ENCODE measurements around the gene FADS2.

FADS2 gene

DNA sequence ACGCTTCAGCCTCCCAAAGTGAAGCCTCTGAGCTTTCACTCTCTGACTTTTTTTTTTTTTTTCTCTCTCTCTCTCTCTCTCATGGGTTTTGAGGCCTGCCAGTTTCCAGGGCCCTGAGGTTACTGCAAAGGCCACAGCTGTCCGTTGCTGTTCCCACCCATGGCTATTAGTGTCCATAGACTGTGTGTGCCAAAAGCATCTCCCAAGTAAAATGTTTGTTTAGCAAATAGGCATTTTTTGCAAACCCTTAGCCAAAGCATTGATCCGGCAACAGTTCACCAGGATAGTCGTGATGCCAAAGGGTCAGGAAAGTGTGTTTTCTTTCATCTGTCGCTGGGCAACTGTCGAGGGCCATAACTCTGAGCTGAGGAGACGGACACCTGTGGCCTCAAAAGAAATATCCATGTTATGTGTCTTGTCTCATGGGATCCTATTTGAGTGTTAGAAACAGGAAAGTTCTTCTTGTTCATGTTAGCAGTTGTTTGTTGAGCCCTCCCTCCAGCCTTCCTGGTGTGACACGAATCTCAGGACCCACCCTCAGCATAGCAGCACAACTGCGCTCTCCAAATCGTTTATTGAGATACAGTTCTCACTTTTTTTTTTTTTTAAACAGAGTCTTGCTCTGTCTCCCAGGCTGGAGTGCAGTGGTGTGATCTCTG, 18.4 kb downstream of the FADS2 start:
- no peak overlapping the region for H3K4me3 Mint-ChIP-seq
- no peaks in the 10 kb centered on the region for H3K27me3 Mint-ChIP-seq
- peak overlapping the region in 1 of 2 donors; percentile 2 for H3K27ac Mint-ChIP-seq
- no peak for DNase-seq
- ATAC-seq = no peak
- no peaks in the 10 kb centered on the region for H3K9me3 Mint-ChIP-seq
- no peaks in the 10 kb centered on the region for H3K4me1 Mint-ChIP-seq

DNA sequence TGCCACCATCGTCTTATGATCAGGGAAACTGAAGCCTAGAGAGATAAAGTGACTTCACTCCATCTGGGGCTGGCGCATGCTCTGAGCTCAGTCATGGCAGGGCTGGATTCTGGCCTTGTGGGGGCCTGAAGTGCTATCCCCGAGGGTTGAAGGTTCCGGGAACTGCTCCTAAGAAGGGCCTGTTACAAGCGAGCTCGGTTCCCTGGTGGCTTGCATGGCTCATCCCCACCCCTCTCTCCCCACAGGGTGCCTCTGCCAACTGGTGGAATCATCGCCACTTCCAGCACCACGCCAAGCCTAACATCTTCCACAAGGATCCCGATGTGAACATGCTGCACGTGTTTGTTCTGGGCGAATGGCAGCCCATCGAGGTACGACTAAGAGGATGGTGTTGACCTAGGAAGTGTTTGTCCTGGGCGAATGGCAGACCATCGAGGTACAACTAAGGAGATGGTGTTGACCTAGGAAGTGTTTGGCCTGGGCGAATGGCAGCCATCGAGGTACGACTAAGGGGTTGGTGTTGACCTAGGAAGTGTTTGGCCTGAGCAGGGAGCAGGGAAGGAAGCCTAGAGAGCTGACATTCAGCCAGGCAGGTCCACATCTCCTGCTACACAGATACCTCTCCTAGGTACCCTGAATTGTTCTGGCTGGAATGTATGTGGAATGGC, 19.9 kb downstream of the FADS2 start:
- H3K27me3 Mint-ChIP-seq = no peaks in the 10 kb centered on the region
- H3K4me1 Mint-ChIP-seq = no peaks in the 10 kb centered on the region
- no peaks in the 10 kb centered on the region for H3K9me3 Mint-ChIP-seq
- ATAC-seq (no peak), DNase-seq (no peak)
- H3K27ac Mint-ChIP-seq = no peak overlapping the region
- H3K4me3 Mint-ChIP-seq = no peak overlapping the region

DNA sequence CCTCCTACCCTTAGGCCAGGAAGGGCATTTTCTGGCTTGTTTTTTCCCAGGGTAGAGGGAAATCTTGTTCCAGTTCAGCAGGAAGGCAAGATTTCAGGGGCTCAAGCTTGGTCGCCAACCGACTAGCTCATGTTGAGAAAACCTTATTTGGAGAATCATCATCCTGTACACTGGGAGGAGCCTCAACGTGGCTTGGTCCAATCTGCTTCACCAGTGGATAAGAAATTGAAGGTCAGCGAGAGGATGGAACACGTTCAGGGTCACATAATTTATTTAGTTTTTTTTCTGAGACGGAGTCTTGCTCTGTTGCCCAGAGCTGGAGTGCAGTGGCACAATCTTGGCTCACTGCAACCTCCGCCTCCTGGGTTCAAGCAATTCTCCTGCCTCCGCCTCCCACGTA, 20.5 kb downstream of the FADS2 start:
- Mint-ChIP-seq H3K4me1 (no peaks in the 10 kb centered on the region), H3K27me3 (no peaks in the 10 kb centered on the region), H3K9me3 (no peaks in the 10 kb centered on the region), H3K4me3 (no peak overlapping the region), H3K27ac (peak overlapping the region in 1 of 2 donors; percentile 54)
- ATAC-seq (no peak), DNase-seq (no peak)

- Mint-ChIP-seq H3K27ac (no peak overlapping the region), H3K4me1 (no peaks in the 10 kb centered on the region), H3K4me3 (no peak overlapping the region), H3K27me3 (no peaks in the 10 kb centered on the region), H3K9me3 (no peaks in the 10 kb centered on the region)
- no peak for DNase-seq
- no peak for ATAC-seq
These were observed 22.6 kb downstream of the FADS2 start for GRCh38 chr11:61850687-61851086.

DNA sequence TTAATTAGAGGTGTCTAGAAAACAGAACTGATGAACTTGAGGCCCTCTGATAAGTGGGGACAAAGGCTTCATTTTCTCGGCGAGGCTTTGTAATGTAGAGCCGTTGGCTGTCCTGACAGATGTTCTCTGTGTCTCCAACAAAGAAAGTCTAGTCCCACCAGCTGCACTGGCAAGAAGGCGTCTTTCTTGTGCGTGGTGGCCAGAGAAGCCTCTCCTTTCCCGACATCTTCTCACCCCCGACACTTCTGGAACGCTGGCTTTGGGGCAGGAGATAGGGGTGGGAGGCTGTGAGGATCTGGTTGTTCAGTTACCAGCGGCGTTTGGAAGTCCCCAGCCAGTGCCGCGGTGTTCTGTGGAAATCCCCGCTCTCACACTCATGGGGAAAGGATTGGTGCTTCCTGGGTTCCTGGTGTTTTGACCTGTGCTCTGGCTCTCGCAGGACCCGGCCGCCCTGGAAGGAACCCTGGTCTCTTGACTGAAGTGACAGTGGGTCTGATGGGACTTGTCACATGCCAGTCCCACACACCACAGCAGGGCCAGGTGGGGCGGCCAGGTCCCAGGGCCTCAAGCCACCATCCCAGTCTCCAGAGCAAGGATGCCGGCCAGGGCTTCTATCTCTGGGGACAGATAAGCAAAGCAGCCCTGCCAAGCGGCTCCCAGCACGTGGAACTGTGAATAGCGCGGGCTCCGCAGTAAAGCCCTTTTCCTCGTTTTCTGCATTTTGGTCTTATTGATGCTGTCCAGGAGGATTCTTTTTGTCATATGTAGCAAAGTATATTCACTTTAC, 23.2 kb downstream of the FADS2 start:
- Mint-ChIP-seq H3K27ac (no peak overlapping the region), H3K9me3 (no peaks in the 10 kb centered on the region), H3K4me1 (no peaks in the 10 kb centered on the region), H3K27me3 (no peaks in the 10 kb centered on the region), H3K4me3 (no peak overlapping the region)
- no peak for DNase-seq
- no peak for ATAC-seq

- H3K27me3 Mint-ChIP-seq = no peaks in the 10 kb centered on the region
- no peak for DNase-seq
- no peak for ATAC-seq
- H3K4me3 Mint-ChIP-seq = no peak overlapping the region
- no peaks in the 10 kb centered on the region for H3K9me3 Mint-ChIP-seq
- peak overlapping the region in 1 of 2 donors; percentile 22 for H3K27ac Mint-ChIP-seq
- no peaks in the 10 kb centered on the region for H3K4me1 Mint-ChIP-seq
These were observed 23.8 kb downstream of the FADS2 start for GRCh38 chr11:61851900-61852295.

GRCh38 chr11:61853698-61854169, 25.6 kb downstream of the FADS2 start:
- ATAC-seq (no peak), DNase-seq (no peak)
- Mint-ChIP-seq H3K27ac (peak overlapping the region in 1 of 2 donors; percentile 33), H3K4me1 (no peaks in the 10 kb centered on the region), H3K4me3 (no peak overlapping the region), H3K27me3 (no peaks in the 10 kb centered on the region), H3K9me3 (no peaks in the 10 kb centered on the region)

- H3K4me3 Mint-ChIP-seq = no peak overlapping the region
- no peaks in the 10 kb centered on the region for H3K27me3 Mint-ChIP-seq
- DNase-seq = no peak
- H3K9me3 Mint-ChIP-seq = no peaks in the 10 kb centered on the region
- ATAC-seq = no peak
- H3K4me1 Mint-ChIP-seq = no peaks in the 10 kb centered on the region
- peak overlapping the region in 1 of 2 donors; percentile 34 for H3K27ac Mint-ChIP-seq
These were observed 26.3 kb downstream of the FADS2 start for GRCh38 chr11:61854206-61854895.

DNA sequence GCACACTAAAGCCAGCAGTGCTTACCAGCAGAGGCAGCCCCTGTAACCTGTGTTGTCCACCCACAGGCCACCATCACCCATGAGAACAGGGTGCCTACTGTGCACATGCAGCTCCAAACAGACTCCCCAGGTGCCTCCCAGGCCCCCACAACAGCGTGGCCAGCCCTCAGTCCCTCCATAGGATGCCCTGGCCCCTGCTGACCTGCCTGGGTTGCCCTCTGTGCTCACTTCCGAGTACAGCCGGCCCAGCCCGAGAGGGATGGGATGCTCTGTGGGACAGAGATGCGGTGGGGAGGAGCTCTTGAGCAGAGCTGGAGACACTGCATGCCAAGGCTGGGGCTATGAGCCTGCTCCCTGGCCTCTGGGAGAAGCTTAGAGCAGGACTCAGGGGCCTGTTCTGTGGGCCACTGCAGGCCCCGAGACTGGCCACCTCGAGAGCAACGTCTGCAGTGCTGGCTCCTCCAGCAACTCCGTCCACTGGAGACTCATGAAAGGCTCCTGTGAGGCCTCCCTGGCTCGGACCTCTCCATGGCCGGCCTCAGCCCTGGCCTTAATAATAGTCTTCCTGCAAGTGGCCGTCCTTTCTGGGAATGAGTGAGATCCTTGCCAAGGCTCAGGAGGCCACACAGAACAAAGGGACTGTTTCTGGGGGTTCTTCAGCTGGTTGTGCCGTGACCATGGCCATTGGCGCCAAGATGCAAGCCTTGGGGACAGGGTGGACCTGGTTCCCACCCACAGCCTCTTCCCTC, 27.0 kb downstream of the FADS2 start:
- Mint-ChIP-seq H3K4me1 (no peaks in the 10 kb centered on the region), H3K27me3 (no peaks in the 10 kb centered on the region), H3K9me3 (no peaks in the 10 kb centered on the region), H3K4me3 (no peak overlapping the region), H3K27ac (no peak overlapping the region)
- no peak for ATAC-seq
- DNase-seq = no peak

- H3K4me1 Mint-ChIP-seq = no peaks in the 10 kb centered on the region
These were observed 28.0 kb downstream of the FADS2 start for GRCh38 chr11:61855939-61856680.

GRCh38 chr11:61860054-61860903, 32.2 kb downstream of the FADS2 start:
- Mint-ChIP-seq H3K27me3 (no peaks in the 10 kb centered on the region), H3K4me1 (no peaks in the 10 kb centered on the region), H3K4me3 (no peak overlapping the region), H3K9me3 (no peaks in the 10 kb centered on the region), H3K27ac (peak overlapping the region in 1 of 2 donors; percentile 15)
- DNase-seq = no peak
- no peak for ATAC-seq

More at GRCh38 chr11:61855939-61856680, 28.0 kb downstream of the FADS2 start:
- Mint-ChIP-seq H3K9me3 (no peaks in the 10 kb centered on the region), H3K27ac (peak overlapping the region in 1 of 2 donors; percentile 74), H3K4me3 (no peak overlapping the region), H3K27me3 (no peaks in the 10 kb centered on the region)
- ATAC-seq (no peak), DNase-seq (no peak)

- H3K9me3 Mint-ChIP-seq = no peaks in the 10 kb centered on the region
- H3K27me3 Mint-ChIP-seq = no peaks in the 10 kb centered on the region
- peaks cover 5% of the 10 kb centered on the region for H3K4me1 Mint-ChIP-seq
- H3K27ac Mint-ChIP-seq = no peak overlapping the region
- no peak for DNase-seq
- no peak overlapping the region for H3K4me3 Mint-ChIP-seq
- ATAC-seq = no peak
These were observed 33.5 kb downstream of the FADS2 start for GRCh38 chr11:61861634-61862033.

- ATAC-seq (no peak), DNase-seq (no peak)
- peak overlapping the region in 1 of 2 donors; percentile 34 for H3K27ac Mint-ChIP-seq
- H3K4me3 Mint-ChIP-seq = no peak overlapping the region
- H3K4me1 Mint-ChIP-seq = peaks cover 5% of the 10 kb centered on the region
- no peaks in the 10 kb centered on the region for H3K27me3 Mint-ChIP-seq
- H3K9me3 Mint-ChIP-seq = no peaks in the 10 kb centered on the region
These were observed 34.8 kb downstream of the FADS2 start for GRCh38 chr11:61862714-61863547.
